Fibroblast of pulmonary artery (primary cell): ENCODE measurements around the gene IL36RN.

Experiments
- DNase-seq: peaks from one replicate; pipeline ENCODE4 v3.0.0-alpha.2; 2010; ENCODE audit warnings: low read depth
- H3K4me3 ChIP-seq: replicated peaks from 2 replicates; pipeline ENCODE4 v1.5.1; 2011; ENCODE audit warnings: low read depth, mild to moderate bottlenecking, control low read depth, low read length, moderate library complexity
- TF ChIP-seq, protein P1 (sequence below): IDR thresholded peaks from 2 replicates; pipeline ENCODE4 v1.5.1; 2011; ENCODE audit warnings: mild to moderate bottlenecking, control low read depth, low read length, inconsistent platforms; ENCODE audit errors: missing control alignments

The IL36RN gene

DNA sequence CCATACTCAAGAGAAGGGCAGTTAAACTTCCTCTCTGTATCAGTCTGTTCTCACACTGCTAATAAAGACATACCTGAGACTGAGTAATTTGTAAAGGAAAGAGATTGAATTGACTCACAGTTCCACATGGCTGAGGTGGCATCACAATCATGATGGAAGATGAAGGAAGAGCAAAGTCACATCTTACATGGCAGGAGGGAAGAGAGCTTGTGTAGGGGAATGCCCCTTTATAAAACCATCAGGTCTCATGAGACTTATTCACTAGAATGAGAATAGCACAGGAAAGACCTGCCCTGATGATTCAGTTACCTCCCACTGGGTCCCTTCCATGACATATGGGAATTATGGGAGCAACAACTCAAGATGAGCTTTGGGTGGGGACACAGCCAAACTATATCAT, 4.9 kb upstream of the IL36RN start:
- TF ChIP-seq, protein P1, sequence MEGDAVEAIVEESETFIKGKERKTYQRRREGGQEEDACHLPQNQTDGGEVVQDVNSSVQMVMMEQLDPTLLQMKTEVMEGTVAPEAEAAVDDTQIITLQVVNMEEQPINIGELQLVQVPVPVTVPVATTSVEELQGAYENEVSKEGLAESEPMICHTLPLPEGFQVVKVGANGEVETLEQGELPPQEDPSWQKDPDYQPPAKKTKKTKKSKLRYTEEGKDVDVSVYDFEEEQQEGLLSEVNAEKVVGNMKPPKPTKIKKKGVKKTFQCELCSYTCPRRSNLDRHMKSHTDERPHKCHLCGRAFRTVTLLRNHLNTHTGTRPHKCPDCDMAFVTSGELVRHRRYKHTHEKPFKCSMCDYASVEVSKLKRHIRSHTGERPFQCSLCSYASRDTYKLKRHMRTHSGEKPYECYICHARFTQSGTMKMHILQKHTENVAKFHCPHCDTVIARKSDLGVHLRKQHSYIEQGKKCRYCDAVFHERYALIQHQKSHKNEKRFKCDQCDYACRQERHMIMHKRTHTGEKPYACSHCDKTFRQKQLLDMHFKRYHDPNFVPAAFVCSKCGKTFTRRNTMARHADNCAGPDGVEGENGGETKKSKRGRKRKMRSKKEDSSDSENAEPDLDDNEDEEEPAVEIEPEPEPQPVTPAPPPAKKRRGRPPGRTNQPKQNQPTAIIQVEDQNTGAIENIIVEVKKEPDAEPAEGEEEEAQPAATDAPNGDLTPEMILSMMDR, result no peak
- DNase-seq, result no peak

DNA sequence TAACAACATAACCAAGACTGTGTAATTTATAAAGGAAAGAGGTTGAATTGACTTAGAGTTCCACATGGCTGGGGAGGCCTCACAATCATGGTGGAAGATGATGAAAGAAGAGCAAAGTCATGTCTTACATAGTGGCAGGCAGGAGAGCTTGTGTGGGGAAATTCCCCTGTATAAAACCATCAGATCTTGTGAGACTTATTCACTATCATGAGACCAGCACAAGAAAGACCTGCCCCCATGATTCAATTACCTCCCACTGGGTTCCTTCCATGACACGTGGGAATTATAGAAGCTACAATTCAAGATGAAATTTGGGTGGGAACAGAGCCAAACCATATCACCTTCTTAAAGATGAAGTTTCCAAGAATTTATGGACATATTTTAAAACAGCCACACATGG, 2.5 kb upstream of the IL36RN start:
- no peak overlapping the region for H3K4me3 ChIP-seq
- TF ChIP-seq, protein P1, result no peak
- DNase-seq, result no peak

More for the DNA sequence above, 4.9 kb upstream of the IL36RN start:
- no peak overlapping the region for H3K4me3 ChIP-seq

DNA sequence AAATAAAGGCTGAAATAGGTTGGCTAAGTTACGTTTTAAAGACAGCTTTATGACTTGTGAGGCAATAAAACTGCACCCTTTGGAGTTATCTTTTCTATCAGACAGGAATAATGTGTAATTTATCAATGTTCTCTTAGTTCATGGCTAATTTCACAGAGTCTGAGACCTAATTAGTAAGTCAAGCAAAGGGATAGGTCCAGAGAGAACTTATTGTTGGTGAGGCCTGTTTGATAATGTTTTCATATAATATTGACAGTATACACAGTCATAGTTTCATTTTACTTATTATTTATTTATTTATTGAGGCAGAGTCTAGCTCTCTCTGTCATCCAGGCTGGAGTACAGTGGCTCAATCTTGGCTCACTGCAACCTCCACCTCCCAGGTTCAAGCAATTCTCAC, 1.9 kb upstream of the IL36RN start:
- no peak for DNase-seq
- TF ChIP-seq, protein P1, result no peak

DNA sequence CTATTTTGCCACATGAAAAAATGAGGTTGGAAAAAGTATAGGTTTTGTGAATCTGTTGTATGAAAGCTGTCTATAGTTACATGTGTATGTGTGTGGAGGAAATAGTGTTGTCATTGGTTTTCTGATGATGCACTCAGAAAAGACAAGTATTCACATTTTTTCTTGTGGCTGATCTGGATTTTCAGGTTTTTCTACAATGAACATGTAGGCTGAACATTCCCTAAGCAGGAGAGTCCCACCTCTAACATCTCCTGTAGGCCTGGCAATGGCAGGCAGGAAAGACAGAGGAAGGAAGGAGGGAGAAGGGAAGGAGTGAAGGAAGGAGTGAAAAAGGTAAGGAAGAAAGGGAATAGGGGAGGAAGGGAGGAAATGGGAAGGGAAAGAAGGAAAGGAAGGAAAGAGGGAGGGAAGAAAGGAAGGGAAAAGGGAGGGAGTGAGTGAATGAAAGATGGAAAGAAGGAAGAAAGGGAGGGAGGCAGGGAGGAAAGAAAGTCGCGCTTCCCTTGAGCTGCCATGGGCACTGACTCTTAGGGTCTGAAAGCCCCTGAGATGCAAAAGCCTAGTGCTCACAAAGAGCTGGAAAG, 495 bp upstream of the IL36RN start:
- H3K4me3 ChIP-seq, result no peak overlapping the region
- TF ChIP-seq, protein P1, result no peak
- DNase-seq, result no peak

More for the DNA sequence above, 1.9 kb upstream of the IL36RN start:
- H3K4me3 ChIP-seq, result no peak overlapping the region

DNA sequence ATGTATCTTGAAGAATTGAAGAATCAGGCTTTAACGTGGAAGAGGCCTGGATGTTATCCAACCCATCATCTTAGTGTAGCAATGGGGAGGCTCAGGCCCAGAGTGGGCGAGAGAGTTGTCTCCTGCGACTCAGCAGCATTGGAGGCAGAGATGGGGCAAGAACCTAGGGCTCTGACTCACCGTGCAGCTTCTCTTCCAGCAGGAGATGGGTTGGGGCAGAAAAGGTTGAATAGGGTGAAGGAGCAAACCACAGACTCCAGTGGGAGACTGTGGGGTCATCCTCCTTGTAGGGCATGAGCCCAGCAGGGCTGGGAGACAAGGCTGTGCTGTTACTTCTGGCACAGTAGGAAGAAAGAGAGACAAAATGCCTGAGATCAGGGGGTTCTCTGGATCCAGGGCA, 1.4 kb downstream of the IL36RN start:
- TF ChIP-seq, protein P1, result no peak
- peak; percentile 3 for DNase-seq
- H3K4me3 ChIP-seq, result no peak overlapping the region

DNA sequence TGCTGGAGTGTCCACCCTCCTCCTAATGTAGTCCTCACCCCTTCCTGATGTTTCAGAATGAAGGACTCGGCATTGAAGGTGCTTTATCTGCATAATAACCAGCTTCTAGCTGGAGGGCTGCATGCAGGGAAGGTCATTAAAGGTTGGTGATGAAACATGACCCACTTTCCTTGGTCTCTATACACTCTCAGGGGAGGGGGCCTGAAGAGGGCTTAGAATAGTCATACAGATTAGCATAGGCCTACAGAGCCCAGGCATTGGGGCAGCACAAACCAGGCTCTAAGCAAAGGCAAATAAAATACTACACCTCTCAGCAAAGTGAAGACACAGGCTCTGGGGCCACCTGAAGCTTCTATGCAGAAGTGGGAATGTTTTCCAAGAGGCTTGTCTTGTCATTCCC, 1.8 kb downstream of the IL36RN start:
- DNase-seq, result no peak
- no peak overlapping the region for H3K4me3 ChIP-seq
- TF ChIP-seq, protein P1, result no peak

DNA sequence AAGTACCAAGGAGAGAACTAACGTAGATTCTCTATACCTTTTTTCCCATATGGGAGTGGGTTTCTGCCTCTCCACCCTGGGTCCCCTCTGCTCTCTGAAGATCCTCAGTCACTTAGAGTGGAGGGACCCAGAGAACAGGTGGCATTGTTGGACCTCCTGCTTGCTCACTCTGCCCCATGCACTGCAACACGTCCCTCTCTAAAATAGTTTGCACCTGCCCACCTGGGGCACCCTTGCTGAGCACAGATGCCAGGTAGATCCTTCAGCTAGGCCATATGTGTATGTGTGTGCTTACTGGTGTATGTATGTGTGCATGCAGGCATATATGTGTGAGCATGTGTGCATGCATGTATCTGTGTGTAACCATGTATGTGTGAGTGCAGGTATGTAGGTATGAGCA, 2.2 kb downstream of the IL36RN start:
- H3K4me3 ChIP-seq, result no peak overlapping the region
- no peak for DNase-seq
- TF ChIP-seq, protein P1, result no peak
